Daoy (cell line): ENCODE results near the gene RAD17. TPM values are rescaled to one million over a fixed set of nuclear protein-coding genes. Genes with fewer than 3 reads are reported as not detected.

Experiments
- total RNA-seq: library from RNA; depleted of rRNA; stranded (reverse); fragments of >200 nt; shearing (Covaris generic); gene quantifications from 2 replicates; pipeline ENCODE4 v1.2.3, GENCODE V29; 2014; rRNA removed

The RAD17 gene
- total RNA-seq, 1 experiment from 2014 or later = 19.8 TPM

Other genes with a start within 250 kb of the RAD17 start
- 801 and 1,008 TPM in 2 replicates for gene CCNB1, start 202.7 kb upstream of the RAD17 start, total RNA-seq
- 65.7 and 66.2 TPM in 2 replicates for gene CENPH, start 180.2 kb upstream of the RAD17 start, total RNA-seq
- gene CDK7, start 134.9 kb upstream of the RAD17 start, total RNA-seq = 89.8 and 91.9 TPM in 2 replicates
- gene CCDC125, start 37.0 kb upstream of the RAD17 start, total RNA-seq = 5.1 and 6.5 TPM in 2 replicates
- gene AK6, start 298 bp upstream of the RAD17 start, total RNA-seq = 54.7 and 71.3 TPM in 2 replicates
- 54.4 and 79.9 TPM in 2 replicates for gene TAF9, start 298 bp upstream of the RAD17 start, total RNA-seq
- gene MARVELD2, start 45.3 kb downstream of the RAD17 start, total RNA-seq = 3.8 and 5.1 TPM in 2 replicates
- gene OCLN, start 123.0 kb downstream of the RAD17 start, total RNA-seq = 30.8 and 39.0 TPM in 2 replicates
- gene GTF2H2C, start 190.4 kb downstream of the RAD17 start, total RNA-seq = 88.2 and 94.4 TPM in 2 replicates